WTC11 (cell line): Measurements from ENCODE around the gene IBA57.

Experiments used
- TCF7 ChIP-seq: sonication (generic); formaldehyde crosslinking; IDR thresholded peaks from 2 replicates; pipeline ENCODE4 v1.8.0; 2022; ENCODE audit warnings: mild to moderate bottlenecking, low read depth, missing genetic modification reagents, moderate library complexity
- ZNF219 ChIP-seq: sonication (generic); formaldehyde crosslinking; IDR thresholded peaks from 2 replicates; pipeline ENCODE4 v1.8.0; 2023; ENCODE audit warnings: missing genetic modification reagents, mild to moderate bottlenecking, borderline replicate concordance
- ZNF232 ChIP-seq: sonication (generic); formaldehyde crosslinking; IDR thresholded peaks from 2 replicates; pipeline ENCODE4 v1.8.0; 2022; ENCODE audit warnings: mild to moderate bottlenecking, missing genetic modification reagents
- TF ChIP-seq, protein P1 (sequence below): fragments of 200-600 bp; IDR thresholded peaks from 2 replicates; pipeline ENCODE4 v1.8.0; 2022; ENCODE audit warnings: antibody characterized with exemption
- TF ChIP-seq, protein P2 (sequence below): sonication (generic); formaldehyde crosslinking; IDR thresholded peaks from 2 replicates; pipeline ENCODE4 v1.8.1; 2023; ENCODE audit warnings: mild to moderate bottlenecking, missing genetic modification reagents, borderline replicate concordance
- TF ChIP-seq, protein P3 (sequence below): sonication (generic); formaldehyde crosslinking; IDR thresholded peaks from 2 replicates; pipeline ENCODE4 v1.8.1; 2023; ENCODE audit warnings: mild to moderate bottlenecking, missing genetic modification reagents
- TF ChIP-seq, protein P4 (sequence below): sonication (generic); formaldehyde crosslinking; IDR thresholded peaks from 2 replicates; pipeline ENCODE4 v1.8.0; 2022; ENCODE audit warnings: mild to moderate bottlenecking, missing genetic modification reagents
- TF ChIP-seq, protein P5 (sequence below): fragments of 250-450 bp; sonication (Bioruptor Pico); IDR thresholded peaks from 2 replicates; pipeline ENCODE4 v1.9.0; 2021; ENCODE audit warnings: mild to moderate bottlenecking

DNA sequence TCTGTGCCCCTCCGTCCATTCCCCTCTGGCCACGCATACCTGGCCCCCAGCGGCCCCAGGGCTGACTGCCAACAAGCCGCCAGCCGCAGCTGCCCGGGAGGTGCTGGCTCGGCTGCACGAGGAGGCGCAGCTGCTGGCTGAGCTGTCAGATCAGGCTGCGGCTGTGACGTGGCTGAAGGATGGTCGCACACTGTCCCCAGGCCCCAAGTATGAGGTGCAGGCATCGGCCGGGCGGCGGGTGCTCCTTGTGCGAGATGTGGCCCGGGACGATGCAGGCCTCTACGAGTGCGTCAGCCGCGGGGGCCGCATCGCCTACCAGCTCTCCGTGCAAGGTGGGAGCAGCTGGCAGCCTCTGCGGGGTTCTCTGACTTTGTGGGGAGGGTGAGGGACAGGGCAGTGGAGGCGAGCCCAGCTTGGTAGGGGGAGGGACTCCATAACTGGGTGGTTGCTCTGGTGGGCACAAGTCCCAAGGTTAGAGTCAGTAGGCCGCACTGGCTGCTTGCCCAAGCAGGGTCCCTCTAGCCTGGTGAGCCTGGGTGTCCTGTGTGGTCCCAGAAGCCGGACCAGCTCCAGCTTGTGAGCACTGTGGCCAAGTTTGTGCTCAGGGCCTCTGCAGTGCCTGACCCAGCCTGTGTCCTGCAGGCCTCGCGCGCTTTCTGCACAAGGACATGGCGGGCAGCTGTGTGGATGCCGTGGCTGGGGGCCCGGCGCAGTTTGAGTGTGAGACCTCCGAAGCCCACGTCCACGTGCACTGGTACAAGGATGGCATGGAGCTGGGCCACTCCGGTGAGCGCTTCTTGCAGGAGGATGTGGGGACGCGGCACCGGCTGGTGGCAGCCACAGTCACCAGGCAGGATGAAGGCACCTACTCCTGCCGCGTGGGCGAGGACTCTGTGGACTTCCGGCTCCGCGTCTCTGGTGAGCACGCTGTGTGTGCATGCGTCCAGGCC lies 51.0 kb downstream of the IBA57 start:
- TF ChIP-seq, protein P1, sequence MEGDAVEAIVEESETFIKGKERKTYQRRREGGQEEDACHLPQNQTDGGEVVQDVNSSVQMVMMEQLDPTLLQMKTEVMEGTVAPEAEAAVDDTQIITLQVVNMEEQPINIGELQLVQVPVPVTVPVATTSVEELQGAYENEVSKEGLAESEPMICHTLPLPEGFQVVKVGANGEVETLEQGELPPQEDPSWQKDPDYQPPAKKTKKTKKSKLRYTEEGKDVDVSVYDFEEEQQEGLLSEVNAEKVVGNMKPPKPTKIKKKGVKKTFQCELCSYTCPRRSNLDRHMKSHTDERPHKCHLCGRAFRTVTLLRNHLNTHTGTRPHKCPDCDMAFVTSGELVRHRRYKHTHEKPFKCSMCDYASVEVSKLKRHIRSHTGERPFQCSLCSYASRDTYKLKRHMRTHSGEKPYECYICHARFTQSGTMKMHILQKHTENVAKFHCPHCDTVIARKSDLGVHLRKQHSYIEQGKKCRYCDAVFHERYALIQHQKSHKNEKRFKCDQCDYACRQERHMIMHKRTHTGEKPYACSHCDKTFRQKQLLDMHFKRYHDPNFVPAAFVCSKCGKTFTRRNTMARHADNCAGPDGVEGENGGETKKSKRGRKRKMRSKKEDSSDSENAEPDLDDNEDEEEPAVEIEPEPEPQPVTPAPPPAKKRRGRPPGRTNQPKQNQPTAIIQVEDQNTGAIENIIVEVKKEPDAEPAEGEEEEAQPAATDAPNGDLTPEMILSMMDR = no peak
- TF ChIP-seq, protein P2, sequence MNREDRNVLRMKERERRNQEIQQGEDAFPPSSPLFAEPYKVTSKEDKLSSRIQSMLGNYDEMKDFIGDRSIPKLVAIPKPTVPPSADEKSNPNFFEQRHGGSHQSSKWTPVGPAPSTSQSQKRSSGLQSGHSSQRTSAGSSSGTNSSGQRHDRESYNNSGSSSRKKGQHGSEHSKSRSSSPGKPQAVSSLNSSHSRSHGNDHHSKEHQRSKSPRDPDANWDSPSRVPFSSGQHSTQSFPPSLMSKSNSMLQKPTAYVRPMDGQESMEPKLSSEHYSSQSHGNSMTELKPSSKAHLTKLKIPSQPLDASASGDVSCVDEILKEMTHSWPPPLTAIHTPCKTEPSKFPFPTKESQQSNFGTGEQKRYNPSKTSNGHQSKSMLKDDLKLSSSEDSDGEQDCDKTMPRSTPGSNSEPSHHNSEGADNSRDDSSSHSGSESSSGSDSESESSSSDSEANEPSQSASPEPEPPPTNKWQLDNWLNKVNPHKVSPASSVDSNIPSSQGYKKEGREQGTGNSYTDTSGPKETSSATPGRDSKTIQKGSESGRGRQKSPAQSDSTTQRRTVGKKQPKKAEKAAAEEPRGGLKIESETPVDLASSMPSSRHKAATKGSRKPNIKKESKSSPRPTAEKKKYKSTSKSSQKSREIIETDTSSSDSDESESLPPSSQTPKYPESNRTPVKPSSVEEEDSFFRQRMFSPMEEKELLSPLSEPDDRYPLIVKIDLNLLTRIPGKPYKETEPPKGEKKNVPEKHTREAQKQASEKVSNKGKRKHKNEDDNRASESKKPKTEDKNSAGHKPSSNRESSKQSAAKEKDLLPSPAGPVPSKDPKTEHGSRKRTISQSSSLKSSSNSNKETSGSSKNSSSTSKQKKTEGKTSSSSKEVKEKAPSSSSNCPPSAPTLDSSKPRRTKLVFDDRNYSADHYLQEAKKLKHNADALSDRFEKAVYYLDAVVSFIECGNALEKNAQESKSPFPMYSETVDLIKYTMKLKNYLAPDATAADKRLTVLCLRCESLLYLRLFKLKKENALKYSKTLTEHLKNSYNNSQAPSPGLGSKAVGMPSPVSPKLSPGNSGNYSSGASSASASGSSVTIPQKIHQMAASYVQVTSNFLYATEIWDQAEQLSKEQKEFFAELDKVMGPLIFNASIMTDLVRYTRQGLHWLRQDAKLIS (CRISPR knock-in tag) = no peak
- TF ChIP-seq, protein P3, sequence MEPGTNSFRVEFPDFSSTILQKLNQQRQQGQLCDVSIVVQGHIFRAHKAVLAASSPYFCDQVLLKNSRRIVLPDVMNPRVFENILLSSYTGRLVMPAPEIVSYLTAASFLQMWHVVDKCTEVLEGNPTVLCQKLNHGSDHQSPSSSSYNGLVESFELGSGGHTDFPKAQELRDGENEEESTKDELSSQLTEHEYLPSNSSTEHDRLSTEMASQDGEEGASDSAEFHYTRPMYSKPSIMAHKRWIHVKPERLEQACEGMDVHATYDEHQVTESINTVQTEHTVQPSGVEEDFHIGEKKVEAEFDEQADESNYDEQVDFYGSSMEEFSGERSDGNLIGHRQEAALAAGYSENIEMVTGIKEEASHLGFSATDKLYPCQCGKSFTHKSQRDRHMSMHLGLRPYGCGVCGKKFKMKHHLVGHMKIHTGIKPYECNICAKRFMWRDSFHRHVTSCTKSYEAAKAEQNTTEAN (CRISPR knock-in tag) = no peak
- TF ChIP-seq, protein P4, sequence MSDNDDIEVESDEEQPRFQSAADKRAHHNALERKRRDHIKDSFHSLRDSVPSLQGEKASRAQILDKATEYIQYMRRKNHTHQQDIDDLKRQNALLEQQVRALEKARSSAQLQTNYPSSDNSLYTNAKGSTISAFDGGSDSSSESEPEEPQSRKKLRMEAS (CRISPR knock-in tag) = no peak
- TF ChIP-seq ZNF232 (no peak), ZNF219 (CRISPR knock-in tag) (no peak), TCF7 (no peak)
- TF ChIP-seq, protein P5, sequence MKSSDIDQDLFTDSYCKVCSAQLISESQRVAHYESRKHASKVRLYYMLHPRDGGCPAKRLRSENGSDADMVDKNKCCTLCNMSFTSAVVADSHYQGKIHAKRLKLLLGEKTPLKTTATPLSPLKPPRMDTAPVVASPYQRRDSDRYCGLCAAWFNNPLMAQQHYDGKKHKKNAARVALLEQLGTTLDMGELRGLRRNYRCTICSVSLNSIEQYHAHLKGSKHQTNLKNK (CRISPR knock-in tag) = no peak
